Stimulated activated effector memory CD8-positive, alpha-beta T cell treated with anti-CD3 and anti-CD28 coated beads, Interleukin-12 subunit alpha, Interleukin-12 subunit beta, amount 100 ng/mL, for 72 hours (primary cell): ENCODE results near the gene AXIN1.

Experiments used
- ATAC-seq: fragments of 150-1000 bp; cut with Tn5 transposase; 2 replicates; pipeline ENCODE4 v1.10.0; 2021
- DNase-seq, 2 donors: peaks; one replicate each; pipeline ENCODE4 v3.0.0; 2021 to 2022; ENCODE audit warnings: low spot score in 2 of 2
- H3K27ac Mint-ChIP-seq: one replicate; pipeline ENCODE4 v1.8.0; 2022; ENCODE audit warnings: mild to moderate bottlenecking, mixed read lengths
- H3K36me3 Mint-ChIP-seq: one replicate; pipeline ENCODE4 v1.8.0; 2022; ENCODE audit warnings: mild to moderate bottlenecking, mixed read lengths
- H3K4me1 Mint-ChIP-seq: one replicate; pipeline ENCODE4 v1.8.0; 2022; ENCODE audit warnings: mixed read lengths
- H3K4me3 Mint-ChIP-seq: one replicate; pipeline ENCODE4 v1.8.0; 2022; ENCODE audit warnings: mild to moderate bottlenecking, mixed read lengths
- H3K9me3 Mint-ChIP-seq: one replicate; pipeline ENCODE4 v1.8.0; 2022; ENCODE audit warnings: mixed read lengths

Gene AXIN1

DNA sequence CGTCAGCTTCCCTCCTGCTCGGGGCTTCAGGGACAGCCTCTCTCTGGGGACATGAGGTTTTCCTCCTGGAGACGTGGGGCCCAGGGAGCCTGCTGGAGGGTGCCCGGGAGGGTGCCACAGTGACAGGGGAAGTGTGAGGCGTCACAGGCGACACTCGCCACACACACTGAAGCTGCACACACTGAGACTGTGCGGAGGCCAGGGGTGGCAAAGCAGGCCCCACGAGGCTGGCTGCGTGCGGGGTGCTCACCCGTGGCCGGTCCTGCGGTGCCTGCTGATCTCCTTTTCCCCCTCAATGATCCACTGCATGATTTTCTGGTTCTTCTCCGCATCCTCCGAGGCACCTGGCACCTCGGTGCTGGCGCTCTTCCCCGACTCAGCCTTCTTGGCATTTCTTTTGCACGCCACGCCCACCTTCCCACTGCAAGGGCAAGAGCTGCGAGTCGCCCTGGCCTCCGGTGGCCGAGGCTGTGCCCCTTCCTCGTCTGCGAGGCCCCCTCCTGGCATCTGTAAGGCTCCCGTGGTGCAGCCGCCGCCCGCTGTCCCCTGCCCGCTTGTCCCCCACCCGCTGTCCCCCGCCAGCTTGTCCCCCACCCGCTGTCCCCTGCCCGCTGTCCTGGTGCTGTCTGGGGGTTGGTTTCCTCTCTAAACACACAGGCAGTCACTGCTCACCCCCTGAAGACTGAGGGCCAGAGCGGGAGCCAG lies 55.6 kb downstream of the AXIN1 start:
- H3K36me3 Mint-ChIP-seq: peaks cover 42% of the 10 kb centered on the region
- no peak overlapping the region for H3K4me3 Mint-ChIP-seq
- H3K4me1 Mint-ChIP-seq: no peaks in the 10 kb centered on the region
- no peak overlapping the region for H3K27ac Mint-ChIP-seq
- no peaks in the 10 kb centered on the region for H3K9me3 Mint-ChIP-seq
- no peak for DNase-seq
- ATAC-seq: no peak

GRCh38 chr16:296276-296675 lies 56.2 kb downstream of the AXIN1 start:
- H3K4me3 Mint-ChIP-seq: no peak overlapping the region
- no peak for DNase-seq
- peaks cover 42% of the 10 kb centered on the region for H3K36me3 Mint-ChIP-seq
- ATAC-seq: no peak
- H3K4me1 Mint-ChIP-seq: no peaks in the 10 kb centered on the region
- no peak overlapping the region for H3K27ac Mint-ChIP-seq
- H3K9me3 Mint-ChIP-seq: no peaks in the 10 kb centered on the region

DNA sequence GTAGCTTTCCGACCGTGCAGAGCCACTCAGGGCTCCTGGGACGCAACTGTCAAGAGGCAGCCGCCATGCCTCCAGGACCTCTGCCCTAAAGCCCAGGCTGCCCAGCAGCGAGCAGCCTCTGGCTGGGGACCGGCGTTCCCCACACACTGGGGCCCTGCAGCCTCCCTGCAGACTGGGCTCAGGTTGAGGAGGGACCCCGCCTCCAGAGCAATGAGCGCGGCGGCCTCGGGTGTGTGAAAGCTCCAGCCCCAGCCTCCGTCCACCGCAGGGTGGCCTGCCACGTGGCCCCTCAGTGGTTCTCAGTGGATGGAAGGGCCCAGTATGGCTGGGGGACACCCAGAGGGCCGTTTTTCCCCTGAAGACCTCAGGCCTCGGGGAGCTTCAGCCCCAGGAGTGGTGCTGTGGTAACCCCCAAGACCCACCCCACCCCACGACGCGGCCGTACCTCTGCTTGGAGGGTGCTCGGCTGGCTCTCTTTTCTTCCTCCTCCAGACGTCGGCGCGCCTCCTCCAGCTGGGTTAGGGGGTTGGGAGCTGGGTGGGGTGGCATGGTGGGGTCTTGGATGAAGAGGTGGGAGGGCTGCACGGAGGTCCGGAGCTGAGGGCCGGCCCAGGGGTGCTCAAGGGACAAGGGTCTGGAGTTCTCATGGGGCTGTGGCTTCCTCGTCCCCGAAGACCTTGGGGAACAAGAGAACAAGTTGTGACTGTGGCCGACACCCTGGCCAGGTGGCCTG lies 59.3 kb downstream of the AXIN1 start:
- peaks cover 45% of the 10 kb centered on the region for H3K36me3 Mint-ChIP-seq
- ATAC-seq: no peak
- H3K4me1 Mint-ChIP-seq: no peaks in the 10 kb centered on the region

DNA sequence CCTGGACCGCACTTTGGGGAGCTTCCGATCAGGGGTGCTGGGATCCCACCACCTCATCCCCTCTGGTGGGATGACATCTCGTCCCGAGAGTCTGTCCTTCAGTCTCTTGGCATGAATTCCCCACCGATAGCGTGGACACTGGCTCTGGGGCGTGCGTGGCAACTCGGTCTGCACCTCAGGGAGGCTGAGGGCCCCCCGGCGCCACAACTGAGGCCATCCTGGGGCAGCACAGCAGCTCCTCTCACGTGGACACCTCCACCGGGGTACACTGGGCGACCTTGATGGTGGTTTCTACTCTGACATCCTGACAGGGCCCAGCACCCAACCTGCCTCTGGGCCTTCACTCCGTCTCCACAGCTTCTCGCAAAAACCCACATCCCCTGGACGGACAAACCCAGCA lies 61.0 kb downstream of the AXIN1 start:
- DNase-seq (no peak), ATAC-seq (no peak)
- no peaks in the 10 kb centered on the region for H3K4me1 Mint-ChIP-seq
- no peak overlapping the region for H3K27ac Mint-ChIP-seq
- peaks cover 51% of the 10 kb centered on the region for H3K36me3 Mint-ChIP-seq
- H3K9me3 Mint-ChIP-seq: no peaks in the 10 kb centered on the region
- no peak overlapping the region for H3K4me3 Mint-ChIP-seq

More for the DNA sequence above, 59.3 kb downstream of the AXIN1 start:
- H3K9me3 Mint-ChIP-seq: no peaks in the 10 kb centered on the region
- no peak overlapping the region for H3K4me3 Mint-ChIP-seq
- DNase-seq: no peak
- no peak overlapping the region for H3K27ac Mint-ChIP-seq

- DNase-seq: no peak
- H3K9me3 Mint-ChIP-seq: no peaks in the 10 kb centered on the region
- H3K27ac Mint-ChIP-seq: no peak overlapping the region
- no peak overlapping the region for H3K4me3 Mint-ChIP-seq
- no peak for ATAC-seq
- H3K36me3 Mint-ChIP-seq: peaks cover 51% of the 10 kb centered on the region
- no peaks in the 10 kb centered on the region for H3K4me1 Mint-ChIP-seq
Observed at GRCh38 chr16:290681-291405, 61.7 kb downstream of the AXIN1 start.

GRCh38 chr16:290015-290680 lies 62.4 kb downstream of the AXIN1 start:
- Mint-ChIP-seq H3K4me3 (no peak overlapping the region), H3K9me3 (no peaks in the 10 kb centered on the region), H3K36me3 (peaks cover 48% of the 10 kb centered on the region), H3K27ac (no peak overlapping the region), H3K4me1 (no peaks in the 10 kb centered on the region)
- ATAC-seq (no peak), DNase-seq (no peak)

DNA sequence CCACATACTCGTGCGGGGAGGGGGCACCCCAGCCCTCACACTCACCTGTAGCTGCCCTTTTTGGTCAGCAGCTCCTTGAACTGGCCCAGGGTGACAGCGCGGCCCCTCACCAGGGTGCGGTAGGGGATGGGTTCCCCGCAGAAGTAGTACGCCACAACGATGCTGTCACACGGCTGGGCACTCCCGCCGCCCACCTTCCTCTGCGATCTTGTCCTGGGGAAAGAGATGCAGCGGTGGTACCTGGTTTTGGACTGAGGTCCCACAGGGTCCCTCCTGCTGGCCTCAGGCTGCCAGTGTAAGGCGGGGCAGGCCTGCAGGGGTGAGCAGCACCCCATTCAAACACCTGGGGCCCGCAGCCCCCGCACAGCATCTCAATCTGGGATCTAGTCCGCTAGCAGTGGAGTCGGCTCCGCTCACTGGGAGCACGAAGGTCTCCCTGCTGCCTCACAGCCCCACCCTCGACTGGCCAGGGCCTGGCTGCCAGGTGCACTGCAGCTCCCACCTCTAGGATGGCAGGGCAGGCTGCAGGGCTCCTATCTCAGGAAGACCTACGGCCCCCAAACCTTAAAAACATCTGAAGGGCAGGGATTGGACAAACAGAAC lies 63.0 kb downstream of the AXIN1 start:
- Mint-ChIP-seq H3K9me3 (no peaks in the 10 kb centered on the region), H3K36me3 (peaks cover 44% of the 10 kb centered on the region)
- DNase-seq: no peak

DNA sequence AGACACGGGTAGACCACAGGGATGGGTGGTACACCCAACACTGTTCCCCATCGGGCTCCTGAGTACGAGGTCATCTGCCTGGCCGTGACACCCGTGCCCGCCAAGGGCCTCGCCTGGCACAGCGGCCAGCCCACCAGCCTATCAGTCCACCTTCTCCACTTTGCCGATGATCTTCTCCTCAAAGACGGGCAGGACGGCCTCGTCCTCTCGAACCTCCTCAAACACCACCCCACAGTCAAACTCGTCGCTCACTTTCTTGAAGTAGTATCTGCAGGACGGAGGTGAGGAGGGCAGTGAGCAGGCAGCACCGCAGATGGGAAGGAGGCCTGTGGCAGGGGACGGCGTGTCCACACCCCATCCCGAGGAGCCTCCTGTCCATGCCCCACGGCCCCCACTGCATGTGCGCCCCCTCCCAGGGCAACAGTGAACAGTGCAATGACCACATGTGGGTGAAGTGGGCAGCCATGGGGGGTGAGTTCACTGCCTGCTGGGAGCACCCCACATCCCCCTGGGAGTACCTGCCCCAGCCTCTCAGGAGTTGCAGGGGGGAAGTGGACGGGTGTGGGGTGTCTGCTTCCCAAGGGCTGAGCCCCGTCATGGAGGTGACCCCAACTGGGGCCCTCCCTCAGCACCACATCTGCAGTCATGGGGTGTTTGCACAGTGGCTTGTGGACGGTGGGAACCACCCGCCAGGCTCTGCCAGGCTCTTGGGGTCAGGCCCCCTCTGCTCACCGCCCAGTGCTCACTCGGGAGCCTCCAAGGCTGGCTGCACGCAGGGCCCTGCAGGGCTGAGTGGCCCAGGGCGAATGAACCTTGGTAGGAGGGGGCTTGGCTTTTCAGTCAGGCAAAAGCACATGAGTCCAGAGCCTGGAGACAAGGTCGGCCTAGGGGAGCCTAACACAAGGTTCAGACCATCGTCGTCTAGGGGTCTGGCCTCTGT lies 64.3 kb downstream of the AXIN1 start:
- ATAC-seq (no peak), DNase-seq (no peak)
- H3K36me3 Mint-ChIP-seq: peaks cover 32% of the 10 kb centered on the region
- no peak overlapping the region for H3K27ac Mint-ChIP-seq
- no peaks in the 10 kb centered on the region for H3K4me1 Mint-ChIP-seq
- no peak overlapping the region for H3K4me3 Mint-ChIP-seq
- no peaks in the 10 kb centered on the region for H3K9me3 Mint-ChIP-seq

More for the DNA sequence above, 63.0 kb downstream of the AXIN1 start:
- H3K4me3 Mint-ChIP-seq: no peak overlapping the region
- no peaks in the 10 kb centered on the region for H3K4me1 Mint-ChIP-seq
- no peak for ATAC-seq
- H3K27ac Mint-ChIP-seq: no peak overlapping the region

GRCh38 chr16:287298-287811 lies 65.2 kb downstream of the AXIN1 start:
- ATAC-seq (no peak), DNase-seq (no peak)
- no peak overlapping the region for H3K4me3 Mint-ChIP-seq
- no peaks in the 10 kb centered on the region for H3K9me3 Mint-ChIP-seq
- H3K27ac Mint-ChIP-seq: no peak overlapping the region
- H3K36me3 Mint-ChIP-seq: peaks cover 23% of the 10 kb centered on the region
- no peaks in the 10 kb centered on the region for H3K4me1 Mint-ChIP-seq

DNA sequence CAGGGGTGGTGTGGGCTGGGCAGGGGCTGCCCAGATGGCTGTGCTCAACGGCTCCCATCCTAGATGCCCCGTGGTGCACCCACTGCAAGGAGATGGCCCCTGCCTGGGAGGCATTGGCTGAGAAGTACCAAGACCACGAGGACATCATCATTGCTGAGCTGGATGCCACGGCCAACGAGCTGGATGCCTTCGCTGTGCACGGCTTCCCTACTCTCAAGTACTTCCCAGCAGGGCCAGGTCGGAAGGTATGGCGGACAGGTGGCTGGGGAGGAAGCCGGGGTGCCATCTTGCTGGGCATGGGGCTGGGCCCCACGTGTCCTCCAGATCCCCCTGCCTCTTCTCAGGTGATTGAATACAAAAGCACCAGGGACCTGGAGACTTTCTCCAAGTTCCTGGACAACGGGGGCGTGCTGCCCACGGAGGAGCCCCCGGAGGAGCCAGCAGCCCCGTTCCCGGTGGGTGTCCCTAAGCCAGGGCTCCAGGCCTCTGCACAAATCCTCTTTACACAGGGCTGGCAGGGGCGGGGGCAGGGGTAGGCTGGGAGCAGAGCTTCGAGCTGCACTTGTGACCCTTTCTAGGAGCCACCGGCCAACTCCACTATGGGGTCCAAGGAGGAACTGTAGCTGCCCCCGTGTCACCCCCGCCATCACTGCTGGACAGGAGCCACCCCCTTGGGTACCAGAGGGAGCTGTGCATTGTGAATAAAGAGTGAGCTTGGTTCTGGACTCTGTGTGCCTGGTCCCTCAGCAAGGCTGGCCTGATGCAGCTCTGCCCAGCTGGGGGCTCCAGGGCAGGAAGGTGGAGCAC lies 65.8 kb downstream of the AXIN1 start:
- no peak for DNase-seq
- no peak for ATAC-seq
- Mint-ChIP-seq H3K9me3 (no peaks in the 10 kb centered on the region), H3K27ac (no peak overlapping the region), H3K4me3 (no peak overlapping the region), H3K36me3 (peaks cover 18% of the 10 kb centered on the region), H3K4me1 (no peaks in the 10 kb centered on the region)

GRCh38 chr16:285146-286055 lies 67.1 kb downstream of the AXIN1 start:
- no peak overlapping the region for H3K4me3 Mint-ChIP-seq
- ATAC-seq: no peak
- peaks cover 15% of the 10 kb centered on the region for H3K36me3 Mint-ChIP-seq
- no peaks in the 10 kb centered on the region for H3K9me3 Mint-ChIP-seq
- H3K4me1 Mint-ChIP-seq: no peaks in the 10 kb centered on the region
- H3K27ac Mint-ChIP-seq: no peak overlapping the region
- DNase-seq: no peak

DNA sequence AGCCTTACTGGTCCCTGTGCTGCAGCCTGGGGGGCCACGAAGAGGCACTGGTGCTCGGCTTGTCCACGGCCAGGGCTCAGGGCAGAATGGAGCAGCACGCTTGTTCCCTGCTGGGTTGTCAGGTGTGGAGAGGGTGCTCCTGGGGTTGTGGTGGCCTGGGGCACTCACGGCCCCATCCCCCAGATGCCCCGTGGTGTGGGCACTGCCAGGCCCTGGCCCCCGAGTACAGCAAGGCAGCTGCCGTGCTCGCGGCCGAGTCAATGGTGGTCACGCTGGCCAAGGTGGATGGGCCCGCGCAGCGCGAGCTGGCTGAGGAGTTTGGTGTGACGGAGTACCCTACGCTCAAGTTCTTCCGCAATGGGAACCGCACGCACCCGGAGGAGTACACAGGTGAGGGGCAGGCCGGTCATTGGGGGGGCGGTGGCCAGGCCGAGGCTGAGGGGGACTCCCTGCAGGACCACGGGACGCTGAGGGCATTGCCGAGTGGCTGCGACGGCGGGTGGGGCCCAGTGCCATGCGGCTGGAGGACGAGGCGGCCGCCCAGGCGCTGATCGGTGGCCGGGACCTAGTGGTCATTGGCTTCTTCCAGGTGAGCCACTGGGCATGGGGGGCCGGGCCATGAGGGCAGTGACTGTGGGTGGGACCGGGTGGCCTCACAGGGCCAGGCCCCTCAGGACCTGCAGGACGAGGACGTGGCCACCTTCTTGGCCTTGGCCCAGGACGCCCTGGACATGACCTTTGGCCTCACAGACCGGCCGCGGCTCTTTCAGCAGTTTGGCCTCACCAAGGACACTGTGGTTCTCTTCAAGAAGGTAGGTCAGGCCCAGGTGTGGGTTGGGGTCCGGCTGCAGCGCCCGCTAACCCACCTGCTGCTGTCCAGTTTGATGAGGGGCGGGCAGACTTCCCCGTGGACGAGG lies 68.1 kb downstream of the AXIN1 start:
- H3K4me1 Mint-ChIP-seq: peaks cover under 1% of the 10 kb centered on the region
- DNase-seq: no peak

More for the DNA sequence above, 68.1 kb downstream of the AXIN1 start:
- no peak for ATAC-seq
- H3K9me3 Mint-ChIP-seq: no peaks in the 10 kb centered on the region
- no peak overlapping the region for H3K27ac Mint-ChIP-seq
- peaks cover 15% of the 10 kb centered on the region for H3K36me3 Mint-ChIP-seq
- no peak overlapping the region for H3K4me3 Mint-ChIP-seq
